SKM-1 (cell line): ENCODE results near the gene PPP1R12B.
"Not testable (repeated sequence)": the region's sequence is repeated elsewhere in the genome, so short reads cannot be mapped to it uniquely, and the experiment has no call there.

Experiments used
- DNase-seq: peaks from one replicate; lab custom pipeline; 2025; ENCODE audit not compliant: unreplicated experiment; lab: John Stamatoyannopoulos, UW

PPP1R12B gene

GRCh38 chr1:202553078-202553477 lies 204.6 kb downstream of the PPP1R12B start:
- not testable (repeated sequence) for DNase-seq

GRCh38 chr1:202553560-202554038 lies 205.1 kb downstream of the PPP1R12B start:
- DNase-seq = peak; percentile 42

DNA sequence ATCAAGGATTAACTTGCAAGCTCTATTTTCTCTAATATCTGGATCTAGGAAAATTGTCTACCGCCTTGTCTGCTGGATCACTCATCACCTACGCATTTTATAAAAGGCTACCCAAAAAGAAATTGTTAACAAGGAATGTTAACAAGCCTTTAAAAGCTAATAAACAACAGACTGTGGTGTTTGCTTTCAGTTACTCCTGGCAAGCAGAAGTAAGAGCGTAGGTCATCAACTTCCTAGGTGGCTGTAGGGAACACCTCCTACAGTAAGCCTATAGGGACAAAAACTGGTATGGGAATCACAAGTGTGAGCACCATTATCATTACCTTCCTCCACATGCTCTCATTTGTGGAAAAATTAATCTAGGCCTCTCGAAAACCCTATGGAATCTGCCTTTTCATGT lies 206.1 kb downstream of the PPP1R12B start:
- not testable (repeated sequence) for DNase-seq

DNA sequence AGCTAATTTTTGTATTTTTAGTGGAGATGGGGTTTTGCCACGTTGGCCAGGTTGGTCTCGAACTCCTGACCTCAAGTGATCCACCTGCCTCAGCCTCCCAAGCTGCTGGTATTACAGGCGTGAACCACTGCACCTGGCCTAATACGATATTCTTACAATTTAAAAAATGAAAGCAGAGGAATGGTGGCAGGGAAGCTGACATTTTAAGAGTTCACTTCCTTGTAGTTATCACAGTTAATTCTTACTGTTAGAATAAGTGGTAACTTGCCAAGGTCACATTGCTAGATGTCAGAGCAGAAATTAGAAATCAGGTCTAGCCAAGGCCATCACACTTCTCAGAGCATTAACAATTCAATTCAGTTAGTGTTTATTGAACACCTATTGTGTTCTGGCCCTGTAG lies 207.5 kb downstream of the PPP1R12B start:
- not testable (repeated sequence) for DNase-seq

- DNase-seq = not testable (repeated sequence)
These were observed 209.2 kb downstream of the PPP1R12B start for GRCh38 chr1:202557662-202558061.

DNA sequence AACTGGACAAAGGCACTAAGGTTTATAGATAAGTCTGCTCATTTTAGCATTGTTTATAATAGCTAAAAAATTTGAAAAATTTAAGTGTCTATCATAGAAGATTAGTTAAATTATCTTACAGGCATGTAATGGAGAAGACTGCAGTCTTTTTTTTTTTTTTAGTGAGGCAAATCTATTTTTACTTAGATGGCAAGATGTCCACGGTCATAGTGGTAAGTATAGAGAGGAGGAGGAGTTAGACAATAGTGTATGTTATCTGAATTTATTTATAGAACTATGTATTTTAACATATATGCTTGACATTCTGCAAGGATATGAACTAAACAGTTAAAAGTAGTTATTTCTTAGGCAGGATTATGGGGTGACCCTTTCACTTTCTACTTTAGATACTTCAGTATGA lies 212.7 kb downstream of the PPP1R12B start:
- DNase-seq = no peak

DNA sequence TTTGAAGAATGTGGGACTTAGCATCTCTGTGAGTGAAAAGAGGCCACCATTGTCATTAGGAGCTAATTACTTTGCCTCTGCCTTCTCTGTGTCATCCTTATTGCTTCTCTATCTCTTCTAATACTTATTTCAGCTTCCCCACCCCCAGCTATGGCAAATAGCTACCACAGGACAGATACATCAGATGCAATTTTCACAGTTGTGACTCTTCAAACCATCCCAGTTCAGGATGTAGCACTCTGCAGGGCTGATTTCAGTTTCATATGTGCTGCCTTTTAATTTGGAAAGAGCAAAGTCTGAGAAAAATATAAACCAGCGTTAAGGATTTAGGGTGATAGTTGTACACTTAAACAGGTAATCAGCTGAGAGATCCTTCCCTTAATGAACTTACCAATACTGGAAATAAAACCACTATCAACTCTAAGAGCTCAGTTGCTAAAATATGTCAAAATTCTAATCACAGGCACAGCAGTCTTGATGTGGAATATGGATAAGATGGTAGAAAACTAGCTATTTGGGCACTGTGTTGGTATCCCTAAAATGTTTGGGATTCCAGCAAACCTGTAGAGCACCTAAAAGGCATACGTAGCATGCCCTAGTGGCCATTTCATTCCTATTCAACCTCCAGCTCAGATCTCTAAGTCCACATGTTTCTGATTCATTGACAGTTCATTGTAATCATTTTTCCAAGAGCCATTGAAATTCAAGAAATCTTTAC lies 213.4 kb downstream of the PPP1R12B start:
- no peak for DNase-seq

DNA sequence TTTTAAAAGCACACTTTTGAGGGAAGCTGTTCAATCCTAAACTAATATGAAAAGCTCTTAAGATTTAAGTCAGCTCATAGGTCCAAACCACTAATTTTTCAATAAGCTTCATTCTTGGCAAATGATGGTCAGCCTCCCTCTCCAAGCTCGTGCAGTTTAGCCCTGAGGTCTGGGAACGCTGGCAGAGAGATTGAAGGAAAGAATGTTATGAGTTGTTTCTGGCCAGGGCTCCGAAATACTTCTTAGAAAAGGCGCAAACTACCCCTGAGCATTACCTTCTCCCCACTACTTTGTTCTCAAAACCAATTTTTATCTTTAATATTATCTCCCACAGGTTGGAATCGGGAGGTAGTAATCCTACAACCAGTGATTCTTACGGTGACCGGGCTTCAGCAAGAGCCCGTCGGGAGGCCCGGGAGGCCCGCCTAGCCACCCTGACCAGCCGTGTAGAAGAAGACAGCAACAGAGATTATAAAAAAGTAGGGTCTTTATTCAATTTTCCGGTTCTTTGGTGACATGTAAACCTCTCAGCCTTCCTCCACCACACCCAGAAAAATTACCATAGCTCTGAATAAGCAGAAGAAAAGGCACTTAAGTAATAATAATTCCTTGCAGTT lies 214.1 kb downstream of the PPP1R12B start:
- no peak for DNase-seq

DNA sequence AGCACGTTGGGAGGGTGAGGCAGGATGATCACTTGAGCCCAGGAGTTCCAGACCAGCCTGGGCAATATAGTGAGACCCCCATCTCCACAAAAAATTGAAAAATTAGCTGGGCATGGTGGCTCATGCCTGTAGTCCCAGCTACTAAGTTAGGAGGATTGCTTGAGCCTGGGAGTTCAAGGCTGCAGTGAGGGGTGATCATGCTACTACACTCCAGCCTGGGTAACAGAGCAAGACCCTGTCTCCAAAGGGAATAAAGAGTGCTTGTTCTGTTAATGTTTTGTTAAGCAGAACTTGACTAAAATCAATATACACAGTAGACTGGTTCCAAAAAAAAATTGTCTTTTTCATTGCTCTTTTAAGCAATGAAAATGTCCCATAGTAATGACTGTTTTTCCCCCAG lies 215.3 kb downstream of the PPP1R12B start:
- DNase-seq = no peak

DNA sequence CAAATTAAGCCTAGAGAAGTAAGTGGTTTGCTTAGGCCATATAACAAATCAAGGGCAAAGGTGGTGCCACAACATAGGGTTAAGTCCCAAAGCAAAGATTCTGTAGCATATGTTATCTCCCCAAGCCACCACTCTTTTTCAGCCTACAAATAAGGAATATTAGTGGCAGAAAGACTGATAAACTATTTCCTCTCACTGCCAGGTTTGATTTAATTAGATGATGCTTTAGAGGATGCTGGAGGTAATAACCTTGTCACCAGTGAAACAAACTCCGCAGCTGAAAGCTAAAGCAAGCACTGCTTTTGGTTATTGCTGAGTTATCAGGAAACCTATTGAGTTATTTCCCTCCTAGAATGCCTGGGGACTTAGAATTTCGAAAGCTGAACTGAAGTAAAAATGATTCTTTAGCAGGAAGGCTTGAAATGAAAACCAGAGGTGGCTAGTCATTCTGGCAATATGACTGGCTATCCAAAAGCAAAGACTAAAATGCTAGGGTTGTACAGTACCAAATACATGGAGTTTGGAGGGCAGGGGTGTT lies 216.5 kb downstream of the PPP1R12B start:
- no peak for DNase-seq

GRCh38 chr1:202565890-202566602 lies 217.5 kb downstream of the PPP1R12B start:
- DNase-seq = no peak

GRCh38 chr1:202567738-202568137 lies 219.2 kb downstream of the PPP1R12B start:
- DNase-seq = no peak

DNA sequence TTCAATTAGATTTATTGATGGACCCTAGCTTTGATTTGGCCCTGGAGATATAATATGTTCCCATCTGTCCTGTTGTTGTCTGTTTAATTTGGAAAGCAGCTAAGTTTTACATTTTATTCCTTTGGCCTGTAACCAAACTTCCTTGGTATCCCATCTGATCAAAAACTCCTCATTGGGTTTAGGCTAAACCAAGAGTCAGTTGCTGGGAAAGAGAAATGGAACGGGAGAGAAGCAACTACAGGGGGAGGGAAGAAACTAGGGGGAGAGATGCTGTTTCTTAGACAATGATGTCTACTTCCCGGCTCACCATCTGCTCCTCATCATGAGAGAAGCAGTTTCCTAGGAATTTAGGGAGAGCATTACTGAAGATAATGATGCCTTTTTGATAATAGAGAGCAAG lies 219.9 kb downstream of the PPP1R12B start:
- DNase-seq = no peak

GRCh38 chr1:202568826-202569225 lies 220.3 kb downstream of the PPP1R12B start:
- DNase-seq = no peak

- no peak for DNase-seq
These were observed 221.2 kb downstream of the PPP1R12B start for GRCh38 chr1:202569393-202570322.

- DNase-seq = peak; percentile 40
These were observed 223.3 kb downstream of the PPP1R12B start for GRCh38 chr1:202571719-202572339.

DNA sequence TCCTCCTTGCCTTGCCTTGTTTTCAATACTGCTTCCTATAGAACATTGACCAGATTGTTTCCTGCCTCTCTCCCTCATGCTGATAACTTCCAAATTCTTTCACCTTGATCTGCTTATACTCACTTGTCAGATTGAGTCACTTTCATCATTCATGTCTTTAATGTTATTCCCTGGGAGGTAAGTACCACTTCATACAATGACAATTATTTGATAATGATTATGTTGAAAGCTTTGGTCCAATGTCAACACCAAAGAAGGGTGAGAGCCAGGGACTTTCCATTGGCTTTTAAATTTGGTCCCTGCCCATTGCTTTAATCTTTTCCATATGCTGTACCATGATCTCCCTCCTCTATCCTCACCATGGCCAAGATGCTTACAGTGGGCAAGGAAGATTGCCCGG lies 224.4 kb downstream of the PPP1R12B start:
- DNase-seq = no peak

- no peak for DNase-seq
These were observed 227.6 kb downstream of the PPP1R12B start for GRCh38 chr1:202575918-202576653.

- no peak for DNase-seq
These were observed 228.3 kb downstream of the PPP1R12B start for GRCh38 chr1:202576816-202577215.
